ENCODE data around the gene UNC93B1. TPM values are rescaled to one million over a fixed set of nuclear protein-coding genes. Genes with fewer than 3 reads are reported as not detected.

Gene UNC93B1
- total and polyA plus RNA-seq, 2 of the 13 experiments (the other 11 are each of a cell fraction or from before 2014, with no cell fraction given), result 8.8 to 18.9 TPM

DNA sequence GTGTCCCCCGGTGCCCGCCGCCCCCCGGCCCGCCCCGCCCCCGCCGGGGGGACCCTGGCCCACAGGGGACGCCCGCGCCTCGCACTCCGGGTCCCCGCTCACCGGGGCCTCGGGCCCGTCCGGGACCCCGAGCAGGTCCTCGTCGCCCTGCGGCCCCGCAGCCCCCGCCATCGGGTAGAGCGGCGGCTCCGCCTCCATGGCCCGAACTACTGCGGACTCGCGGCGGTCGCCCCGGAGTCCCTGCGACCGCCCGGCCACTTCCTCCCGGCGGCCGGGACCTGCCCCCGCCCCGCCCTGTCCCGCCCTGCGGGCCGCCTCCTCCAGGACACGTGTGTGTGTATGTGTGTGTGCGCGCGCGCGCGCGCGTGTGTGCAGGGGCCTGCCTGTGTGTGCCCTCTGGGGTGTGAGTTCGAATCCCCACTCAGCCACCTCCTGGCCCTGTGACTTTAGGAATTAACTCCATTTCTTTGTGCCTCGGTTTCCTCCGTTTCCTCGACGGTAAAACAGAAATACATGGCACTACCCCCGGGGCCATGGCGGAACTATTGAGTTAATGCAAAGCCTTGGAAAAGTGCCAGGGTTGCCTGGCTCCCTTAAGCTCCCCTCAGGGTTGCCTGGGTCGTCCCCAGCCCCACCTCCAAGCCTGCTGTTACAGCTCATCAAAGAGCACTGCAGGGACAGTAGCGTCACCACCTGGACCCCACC lies at the start of gene UNC93B1 (continued):
- TF ChIP-seq CCAR2 (optimal IDR thresholded peaks at IDR 0.05; ENCODE audit: low read depth, low read length), result no peak
- TF ChIP-seq ZNF558 (CRISPR knock-in tag; IDR thresholded peaks at IDR 0.05; ENCODE audit: borderline replicate concordance), result no peak
- TF ChIP-seq ZFP90 (CRISPR knock-in tag; IDR thresholded peaks at IDR 0.05; ENCODE audit: borderline replicate concordance), result no peak
- TF ChIP-seq ZNF33A (CRISPR knock-in tag; IDR thresholded peaks at IDR 0.05; ENCODE audit: borderline replicate concordance), result no peak
- TF ChIP-seq, protein P1, sequence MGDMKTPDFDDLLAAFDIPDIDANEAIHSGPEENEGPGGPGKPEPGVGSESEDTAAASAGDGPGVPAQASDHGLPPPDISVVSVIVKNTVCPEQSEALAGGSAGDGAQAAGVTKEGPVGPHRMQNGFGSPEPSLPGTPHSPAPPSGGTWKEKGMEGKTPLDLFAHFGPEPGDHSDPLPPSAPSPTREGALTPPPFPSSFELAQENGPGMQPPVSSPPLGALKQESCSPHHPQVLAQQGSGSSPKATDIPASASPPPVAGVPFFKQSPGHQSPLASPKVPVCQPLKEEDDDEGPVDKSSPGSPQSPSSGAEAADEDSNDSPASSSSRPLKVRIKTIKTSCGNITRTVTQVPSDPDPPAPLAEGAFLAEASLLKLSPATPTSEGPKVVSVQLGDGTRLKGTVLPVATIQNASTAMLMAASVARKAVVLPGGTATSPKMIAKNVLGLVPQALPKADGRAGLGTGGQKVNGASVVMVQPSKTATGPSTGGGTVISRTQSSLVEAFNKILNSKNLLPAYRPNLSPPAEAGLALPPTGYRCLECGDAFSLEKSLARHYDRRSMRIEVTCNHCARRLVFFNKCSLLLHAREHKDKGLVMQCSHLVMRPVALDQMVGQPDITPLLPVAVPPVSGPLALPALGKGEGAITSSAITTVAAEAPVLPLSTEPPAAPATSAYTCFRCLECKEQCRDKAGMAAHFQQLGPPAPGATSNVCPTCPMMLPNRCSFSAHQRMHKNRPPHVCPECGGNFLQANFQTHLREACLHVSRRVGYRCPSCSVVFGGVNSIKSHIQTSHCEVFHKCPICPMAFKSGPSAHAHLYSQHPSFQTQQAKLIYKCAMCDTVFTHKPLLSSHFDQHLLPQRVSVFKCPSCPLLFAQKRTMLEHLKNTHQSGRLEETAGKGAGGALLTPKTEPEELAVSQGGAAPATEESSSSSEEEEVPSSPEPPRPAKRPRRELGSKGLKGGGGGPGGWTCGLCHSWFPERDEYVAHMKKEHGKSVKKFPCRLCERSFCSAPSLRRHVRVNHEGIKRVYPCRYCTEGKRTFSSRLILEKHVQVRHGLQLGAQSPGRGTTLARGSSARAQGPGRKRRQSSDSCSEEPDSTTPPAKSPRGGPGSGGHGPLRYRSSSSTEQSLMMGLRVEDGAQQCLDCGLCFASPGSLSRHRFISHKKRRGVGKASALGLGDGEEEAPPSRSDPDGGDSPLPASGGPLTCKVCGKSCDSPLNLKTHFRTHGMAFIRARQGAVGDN (CRISPR knock-in tag; IDR thresholded peaks at IDR 0.05), result peak; percentile 75
- TF ChIP-seq, protein P2, sequence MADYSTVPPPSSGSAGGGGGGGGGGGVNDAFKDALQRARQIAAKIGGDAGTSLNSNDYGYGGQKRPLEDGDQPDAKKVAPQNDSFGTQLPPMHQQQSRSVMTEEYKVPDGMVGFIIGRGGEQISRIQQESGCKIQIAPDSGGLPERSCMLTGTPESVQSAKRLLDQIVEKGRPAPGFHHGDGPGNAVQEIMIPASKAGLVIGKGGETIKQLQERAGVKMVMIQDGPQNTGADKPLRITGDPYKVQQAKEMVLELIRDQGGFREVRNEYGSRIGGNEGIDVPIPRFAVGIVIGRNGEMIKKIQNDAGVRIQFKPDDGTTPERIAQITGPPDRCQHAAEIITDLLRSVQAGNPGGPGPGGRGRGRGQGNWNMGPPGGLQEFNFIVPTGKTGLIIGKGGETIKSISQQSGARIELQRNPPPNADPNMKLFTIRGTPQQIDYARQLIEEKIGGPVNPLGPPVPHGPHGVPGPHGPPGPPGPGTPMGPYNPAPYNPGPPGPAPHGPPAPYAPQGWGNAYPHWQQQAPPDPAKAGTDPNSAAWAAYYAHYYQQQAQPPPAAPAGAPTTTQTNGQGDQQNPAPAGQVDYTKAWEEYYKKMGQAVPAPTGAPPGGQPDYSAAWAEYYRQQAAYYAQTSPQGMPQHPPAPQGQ (CRISPR knock-in tag; IDR thresholded peaks at IDR 0.05; ENCODE audit: borderline replicate concordance), result no peak
- TF ChIP-seq TOE1 (CRISPR knock-in tag; IDR thresholded peaks at IDR 0.05), result no peak
- TF ChIP-seq ZNF143 (CRISPR knock-in tag; IDR thresholded peaks at IDR 0.05), result no peak
- no peak for TF ChIP-seq MTF1 (CRISPR knock-in tag; IDR thresholded peaks at IDR 0.05)
- no peak; the same call in 1 of the 2 replicates for TF ChIP-seq THAP11 (CRISPR knock-in tag; IDR thresholded peaks at IDR 0.05)
- no peak for TF ChIP-seq ZNF24 (IDR thresholded peaks at IDR 0.05)
- TF ChIP-seq ZZZ3 (CRISPR knock-in tag; IDR thresholded peaks at IDR 0.05; ENCODE audit: borderline replicate concordance), result no peak
- no peak for TF ChIP-seq KDM5A (IDR thresholded peaks at IDR 0.05; ENCODE audit: borderline replicate concordance, low read length)
- TF ChIP-seq KDM6A (CRISPR knock-in tag; IDR thresholded peaks at IDR 0.05; ENCODE audit: low read depth), result no peak
- no peak for TF ChIP-seq ZNF629 (CRISPR knock-in tag; conservative IDR thresholded peaks at IDR 0.05)
- peak; percentile 37; the same call in 1 of the 2 replicates for TF ChIP-seq MED1 (CRISPR knock-in tag; IDR thresholded peaks at IDR 0.05)
- TF ChIP-seq THYN1 (CRISPR knock-in tag; IDR thresholded peaks at IDR 0.05; ENCODE audit: borderline replicate concordance, low read depth), result no peak
